M059J (cell line): ENCODE data around the gene BRME1. TPM values are rescaled to one million over a fixed set of nuclear protein-coding genes. Genes with fewer than 3 reads are reported as not detected.

Source experiments
- DNase-seq: peaks from one replicate; pipeline ENCODE4 v3.0.0-alpha.2; 2012; ENCODE audit warnings: low read depth
- total RNA-seq: library from RNA; depleted of rRNA; stranded (reverse); fragments of >200 nt; shearing (Covaris generic); gene quantifications from 2 replicates; pipeline ENCODE4 v1.2.3, GENCODE V29; 2014; rRNA removed

The BRME1 gene
- 2.3 and 3.2 TPM in 2 replicates for total RNA-seq

DNA sequence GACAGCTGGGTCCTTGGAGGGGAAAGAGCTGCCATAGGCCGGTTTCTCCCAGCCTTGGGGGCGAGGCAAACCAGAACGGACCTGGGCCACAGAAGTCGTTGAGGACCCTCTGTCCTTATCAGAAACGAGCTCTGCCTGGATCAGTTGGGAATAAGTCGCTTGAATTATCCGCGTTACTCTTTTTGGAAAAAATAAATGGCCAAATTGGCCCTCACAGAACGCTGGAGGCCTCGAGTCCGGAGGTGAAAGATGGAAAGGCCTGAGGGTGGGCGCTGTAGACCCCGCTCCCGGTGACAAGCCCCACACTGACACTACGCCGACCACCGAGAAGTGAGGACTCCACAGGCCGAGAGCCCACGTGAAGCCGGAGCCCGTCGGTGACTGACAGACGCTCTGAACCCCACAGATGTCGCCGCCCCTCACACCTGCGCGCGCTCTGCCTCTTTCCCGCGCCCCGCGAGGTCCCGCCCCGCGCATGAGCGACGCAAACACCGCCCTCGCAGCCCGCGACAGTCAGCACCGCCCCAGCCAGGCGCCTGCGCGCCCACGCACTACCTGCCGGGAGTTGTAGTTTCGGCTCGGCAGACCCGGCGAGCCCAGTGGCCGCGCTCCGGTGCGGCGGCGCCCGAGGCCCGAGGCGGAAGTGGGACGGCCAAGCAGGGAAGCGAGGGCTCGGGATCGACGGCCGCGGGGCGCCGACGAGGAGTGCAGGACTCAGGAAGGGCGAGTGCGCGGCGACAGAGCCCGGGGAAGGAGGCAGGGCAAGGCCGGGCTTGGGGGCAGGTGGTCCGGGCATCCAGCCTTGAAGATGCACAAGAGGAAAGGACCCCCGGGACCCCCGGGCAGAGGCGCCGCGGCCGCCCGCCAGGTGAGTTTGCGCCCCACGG lies at the start of gene BRME1, which contains the start of gene CC2D1A:
Gene BRME1, minus strand, starts transcription at position 484 of the 887 bp plus-strand sequence. CDS start 1,225 bp downstream, outside the sequence.
Gene CC2D1A, plus strand, starts transcription at position 568 of the 887 bp plus-strand sequence. Its CDS starts 241 bp downstream, at position 809.
- DNase-seq, result peak; percentile 87

DNA sequence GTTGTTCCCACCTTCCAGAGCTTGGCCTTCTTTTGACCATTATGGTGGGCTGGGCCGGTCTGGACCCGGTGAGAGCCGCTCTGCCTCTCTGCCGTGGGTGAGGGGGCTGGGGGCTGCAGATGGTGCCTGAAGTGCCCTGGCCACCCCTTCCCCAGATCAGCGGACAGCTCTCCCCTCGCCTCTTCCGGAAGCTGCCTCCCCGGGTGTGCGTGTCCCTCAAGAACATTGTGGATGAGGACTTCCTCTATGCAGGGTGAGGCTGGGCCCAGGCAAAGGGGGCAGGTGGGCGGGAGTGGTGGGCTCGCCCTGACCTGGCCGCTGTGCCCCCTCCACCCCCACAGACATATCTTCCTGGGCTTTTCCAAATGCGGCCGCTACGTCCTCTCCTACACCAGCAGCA lies 48.3 kb upstream of the BRME1 start:
- DNase-seq, result no peak

DNA sequence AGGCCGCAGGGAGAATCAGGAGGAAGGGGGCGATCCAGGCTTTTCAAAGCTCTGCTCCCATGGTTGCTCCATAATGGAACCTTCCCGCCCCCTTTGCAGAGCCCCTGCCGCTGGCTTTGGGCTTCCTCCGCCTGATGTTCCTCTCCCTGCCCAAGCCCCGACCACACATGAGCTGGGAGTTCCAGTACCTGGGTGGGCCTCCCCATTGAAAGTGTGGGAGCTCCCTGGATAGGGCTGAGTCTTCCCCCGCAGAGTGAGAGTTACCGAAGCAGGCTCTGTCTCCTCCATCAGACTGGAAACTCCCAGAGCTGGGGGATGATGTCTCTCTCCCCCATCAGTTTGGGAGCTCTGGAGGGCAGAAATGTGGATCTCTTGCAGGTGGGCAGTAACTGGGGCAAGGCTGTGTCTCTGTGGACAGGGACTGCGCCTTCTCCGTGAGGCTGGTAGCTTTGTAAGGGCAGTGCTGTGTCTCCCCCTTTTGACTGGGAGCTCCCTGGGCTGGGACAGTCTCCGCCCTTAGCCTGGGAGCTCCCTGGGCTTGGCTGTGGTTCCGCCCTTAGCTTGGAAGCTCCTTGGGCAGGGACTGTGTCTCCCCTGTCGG lies 47.1 kb upstream of the BRME1 start:
- peak; percentile 47 for DNase-seq

DNA sequence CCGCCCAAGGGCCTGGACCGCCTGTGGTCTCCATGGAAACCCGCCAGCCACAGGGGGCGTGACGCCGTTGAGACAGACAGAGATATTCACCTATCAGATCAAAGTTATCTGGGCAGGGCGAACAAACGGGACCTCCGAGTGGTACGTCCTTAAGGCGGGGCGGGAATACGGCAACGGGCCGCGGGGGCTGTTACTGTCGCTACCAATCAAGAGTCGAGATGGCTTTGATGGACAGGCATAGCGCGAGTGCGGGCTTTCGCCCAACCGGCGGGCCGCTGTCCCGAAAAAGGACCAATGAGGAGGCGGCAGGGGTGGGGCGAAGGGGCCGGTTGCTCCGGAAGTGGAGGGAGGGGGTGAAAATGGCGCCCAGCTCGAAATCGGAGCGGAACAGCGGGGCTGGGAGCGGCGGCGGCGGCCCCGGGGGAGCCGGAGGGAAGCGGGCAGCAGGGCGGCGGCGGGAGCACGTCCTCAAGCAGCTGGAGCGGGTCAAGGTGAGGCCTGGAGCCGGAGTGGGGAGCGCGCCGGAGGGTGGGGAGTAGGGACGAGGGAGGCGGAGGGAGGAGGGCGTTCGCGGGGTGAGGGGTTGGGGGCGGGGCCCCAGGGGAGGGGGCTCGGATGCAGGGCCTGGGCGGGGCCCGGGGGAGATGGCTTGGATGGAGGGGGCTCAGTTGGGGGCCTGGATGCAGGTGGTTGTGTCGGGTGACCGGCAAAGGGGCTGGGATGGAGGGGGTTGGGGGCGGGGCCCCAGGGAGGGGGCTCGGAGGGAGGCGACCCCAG lies 46.4 kb upstream of the BRME1 start, which contains the start of gene DCAF15:
Gene DCAF15, plus strand, starts transcription at position 356 of the 777 bp plus-strand sequence. Its CDS starts 4 bp downstream, at position 360.
- DNase-seq, result peak; percentile 99

DNA sequence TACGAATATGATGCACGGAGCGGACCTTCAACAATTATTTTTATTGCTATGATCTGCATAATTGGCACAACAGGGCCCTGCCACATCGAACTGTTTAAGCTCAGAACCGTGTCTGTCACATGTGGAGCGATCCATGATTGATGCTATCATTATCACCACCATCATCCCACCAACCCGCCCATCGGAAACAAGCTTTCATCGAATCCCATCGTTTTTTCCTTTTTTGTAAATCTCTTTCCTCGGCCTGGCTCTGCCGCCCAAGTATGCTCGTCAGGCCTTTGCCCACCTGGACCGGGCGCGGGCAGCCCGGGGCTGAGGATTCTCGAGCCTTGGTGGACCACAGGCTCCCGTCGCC lies 45.9 kb upstream of the BRME1 start:
- no peak for DNase-seq

DNA sequence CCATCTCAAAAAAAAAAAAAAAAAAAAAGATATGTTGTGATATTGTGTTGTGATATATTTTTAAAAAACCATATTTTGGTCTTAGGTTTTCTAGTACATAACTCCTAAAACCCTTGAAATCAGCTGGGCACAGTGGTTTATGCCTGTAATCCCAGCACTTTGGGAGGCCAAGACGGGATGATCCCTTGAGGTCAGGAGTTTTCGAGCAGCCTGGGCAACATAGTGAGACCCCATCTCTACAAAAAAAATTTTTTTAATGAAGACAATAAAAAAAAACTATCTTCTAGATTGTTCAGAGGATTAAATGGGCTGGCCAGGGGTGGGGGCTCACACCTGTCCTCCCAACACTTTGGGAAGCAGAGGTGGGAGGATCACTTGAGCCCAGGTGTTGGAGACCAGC lies 45.1 kb upstream of the BRME1 start:
- DNase-seq, result no peak

DNA sequence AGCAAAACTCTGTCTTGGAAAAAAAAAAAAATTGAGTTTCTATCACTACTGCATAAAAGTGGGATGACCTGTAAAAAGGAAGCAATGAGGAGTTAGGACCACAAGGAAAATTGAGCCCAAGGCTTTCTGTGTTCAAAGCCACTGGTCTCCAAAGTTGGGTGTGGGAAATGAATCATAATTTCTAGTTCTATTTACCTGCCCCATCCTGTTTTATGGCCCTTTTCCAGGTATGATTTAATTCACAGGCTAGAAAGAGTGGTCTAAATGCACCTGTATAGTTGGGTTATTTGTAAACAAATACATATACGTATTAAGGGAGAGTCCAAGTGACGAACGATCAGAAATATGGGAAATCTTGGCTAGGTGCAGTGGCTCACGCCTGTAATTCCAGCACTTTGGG lies 40.5 kb upstream of the BRME1 start:
- DNase-seq, result no peak

DNA sequence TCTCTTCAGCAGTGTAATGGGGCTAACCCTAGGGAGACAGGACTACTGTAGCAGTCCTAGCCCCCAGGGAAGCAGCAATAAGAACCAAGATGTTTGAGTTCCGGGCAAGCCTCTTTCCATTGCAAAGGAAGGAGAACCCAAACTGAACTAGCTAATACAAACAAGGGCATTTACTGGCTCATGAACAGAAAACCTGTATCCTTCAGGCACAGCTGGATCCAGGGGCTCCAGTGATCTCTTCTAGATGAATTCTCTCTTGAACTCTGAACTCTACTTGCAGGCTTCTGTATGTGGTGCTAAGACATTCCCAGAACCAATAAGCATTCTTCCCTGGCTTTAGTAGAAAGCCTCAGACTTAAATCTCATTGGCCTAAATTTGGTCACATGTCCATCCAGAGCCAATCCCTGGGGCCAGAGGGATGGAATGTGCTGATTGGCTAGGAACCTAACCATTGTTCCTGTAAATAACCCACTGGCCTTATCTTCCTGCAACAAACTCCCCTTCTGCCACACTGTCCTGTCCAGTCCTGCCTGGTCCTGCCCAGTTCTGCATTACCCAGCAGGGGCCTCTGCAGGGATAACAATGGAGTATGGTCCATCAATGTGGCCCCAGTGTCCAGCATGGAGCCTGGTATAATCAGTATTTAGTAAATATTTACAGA lies 36.2 kb upstream of the BRME1 start:
- DNase-seq, result no peak

DNA sequence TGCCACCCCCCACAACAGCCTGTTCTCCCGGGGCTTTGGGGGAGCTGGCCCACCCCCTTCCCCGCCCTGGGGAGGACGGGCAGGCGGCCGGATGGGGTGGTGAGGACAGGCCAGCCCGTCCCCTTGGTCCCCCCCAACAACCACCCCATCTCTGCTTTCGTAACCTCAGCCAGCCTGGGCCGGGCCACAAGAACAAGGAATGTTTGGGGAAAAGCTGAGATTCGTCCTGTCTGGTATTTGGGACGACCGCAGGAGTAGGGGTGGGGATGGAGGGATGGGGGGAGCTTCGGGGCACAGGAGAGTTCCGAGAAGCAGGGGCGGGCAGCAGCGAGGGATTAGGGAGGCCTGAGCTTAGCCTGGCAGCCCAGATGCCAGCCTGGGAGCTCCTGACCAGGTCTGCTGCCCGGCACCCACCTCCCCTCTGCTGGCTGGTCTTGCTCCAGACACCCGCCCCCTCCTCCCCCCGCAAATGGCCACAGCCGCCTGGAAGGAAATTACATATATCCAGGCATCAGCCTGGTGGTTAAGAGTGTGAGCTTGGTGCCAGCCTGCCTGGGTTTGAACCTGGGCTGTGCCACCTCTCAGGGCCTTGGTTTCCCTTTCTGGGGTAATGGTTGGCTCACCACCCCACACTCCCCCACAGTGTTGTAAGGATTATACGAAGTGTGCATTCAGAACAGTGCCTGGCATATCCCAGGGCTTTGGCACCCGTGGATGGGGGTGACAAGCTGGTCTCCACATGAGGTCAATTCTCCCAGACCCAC lies 32.6 kb upstream of the BRME1 start, which contains the start of gene PODNL1:
Gene PODNL1, minus strand, starts transcription at position 117 of the 764 bp plus-strand sequence. CDS start 236 bp downstream, outside the sequence.
- DNase-seq, result peak; percentile 81

DNA sequence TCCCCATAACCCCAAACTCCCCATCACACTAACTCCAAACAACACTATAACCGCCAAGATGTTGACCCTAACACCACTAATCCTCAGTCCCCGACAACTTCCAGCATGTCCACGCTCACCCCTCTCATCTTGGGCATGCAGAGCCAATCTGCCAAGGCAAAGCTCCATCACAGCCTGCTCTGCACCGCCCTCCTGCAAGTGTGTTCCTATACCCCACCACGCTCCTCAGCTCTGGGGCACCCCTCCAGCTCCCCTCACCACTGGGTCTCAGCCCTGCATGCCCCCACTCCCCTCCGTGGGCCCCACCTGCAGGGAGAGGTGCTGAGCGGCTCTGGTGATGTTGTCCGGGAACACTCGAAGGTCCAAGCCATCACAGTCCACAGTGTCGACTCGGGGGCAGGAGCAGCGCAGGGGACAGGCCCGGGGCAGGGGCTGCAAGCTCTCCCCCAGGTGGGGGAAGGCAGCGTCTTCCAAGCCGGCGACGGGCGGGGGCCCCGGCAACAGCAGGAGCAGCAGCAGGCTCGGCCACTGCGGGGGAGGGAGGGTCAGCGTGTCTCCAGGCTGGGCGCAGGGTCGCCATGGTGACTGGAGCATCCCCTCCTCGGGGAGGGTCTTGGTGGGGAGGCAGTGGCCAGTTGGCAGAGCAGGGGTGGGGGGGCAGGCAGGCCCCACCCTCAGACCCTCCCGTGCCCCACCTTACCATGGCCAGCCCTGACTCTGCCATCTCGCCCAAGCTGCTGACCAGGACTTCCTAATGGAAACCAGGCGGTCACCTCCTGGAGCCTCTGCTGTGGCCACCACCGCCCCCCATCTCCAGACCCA lies 31.8 kb upstream of the BRME1 start:
- DNase-seq, result peak; percentile 22

DNA sequence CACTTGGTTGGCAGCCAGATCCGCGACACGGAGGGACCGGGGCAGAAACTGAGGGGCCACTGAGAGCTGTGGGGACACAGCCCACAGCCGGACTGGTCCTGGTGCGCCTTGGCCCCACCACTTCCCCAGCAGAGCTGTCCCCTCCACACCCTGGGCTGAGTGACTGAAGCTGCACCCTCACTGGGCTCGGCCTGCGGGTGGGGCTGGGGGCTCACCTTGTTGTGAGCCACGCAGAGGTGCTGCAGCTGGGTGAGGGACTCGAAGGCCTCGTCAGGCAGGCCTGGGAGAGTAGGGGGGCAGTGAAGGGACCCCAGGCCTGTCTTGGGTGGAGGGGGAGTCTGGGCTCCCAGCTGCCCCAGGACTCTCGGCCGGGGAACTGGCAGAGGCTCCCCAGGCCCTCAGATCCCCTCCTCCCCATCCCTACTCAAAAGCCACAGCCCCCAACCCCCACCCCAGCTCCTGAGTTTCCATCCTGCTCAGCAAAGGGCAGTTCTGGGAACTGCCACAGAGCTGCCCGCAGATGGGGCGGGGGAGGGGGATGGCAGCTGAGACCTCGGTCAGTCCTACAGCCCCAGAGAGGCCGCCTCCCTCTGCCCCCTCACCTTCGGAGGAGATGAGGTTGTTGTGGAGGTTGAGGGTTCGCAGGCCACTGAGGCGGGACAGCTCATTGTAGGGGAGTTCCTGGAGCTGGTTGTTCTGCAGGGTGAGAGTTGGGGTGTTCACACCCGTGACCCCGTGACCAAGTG lies 30.0 kb upstream of the BRME1 start:
- DNase-seq, result no peak

DNA sequence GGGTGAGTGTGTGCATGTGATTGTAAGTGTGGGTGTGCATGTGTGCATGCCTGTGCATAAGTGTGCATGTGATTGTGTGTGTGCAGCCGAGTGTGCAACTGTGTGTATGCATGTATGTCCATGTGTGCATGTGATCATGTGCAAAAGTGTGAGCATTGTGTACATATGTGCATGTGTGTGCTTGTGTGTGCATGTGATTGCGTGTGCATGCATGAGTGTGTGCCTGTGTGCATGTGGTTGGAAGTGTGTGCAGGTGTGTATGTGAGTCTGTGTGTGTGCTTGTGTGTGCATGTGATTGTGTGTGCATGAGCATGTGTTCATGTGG lies 28.8 kb upstream of the BRME1 start:
- no peak for DNase-seq

DNA sequence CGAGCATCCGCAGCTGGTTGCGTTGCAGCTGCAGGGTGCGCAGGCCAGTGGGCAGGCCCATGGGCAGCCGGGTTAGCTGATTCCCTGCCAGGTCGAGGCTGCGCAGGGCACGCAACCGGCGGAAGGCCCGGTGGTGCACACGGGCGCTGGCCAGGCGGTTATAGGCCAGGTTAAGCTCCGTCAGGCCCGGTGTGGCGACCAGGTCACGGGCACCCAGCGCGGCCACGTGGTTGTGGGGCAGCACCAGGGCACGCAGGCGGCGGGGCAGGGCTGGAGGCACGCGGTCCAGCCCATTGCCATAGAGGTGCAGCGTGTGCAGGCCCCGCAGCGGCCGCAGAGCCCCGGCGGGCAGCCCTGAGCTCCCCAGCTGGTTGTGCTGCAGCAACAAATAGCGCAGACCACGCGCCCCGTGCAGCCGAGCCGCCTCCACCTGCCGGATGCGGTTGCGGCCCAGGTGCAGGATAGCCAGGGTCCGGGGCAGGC lies 27.0 kb upstream of the BRME1 start:
- DNase-seq, result no peak

DNA sequence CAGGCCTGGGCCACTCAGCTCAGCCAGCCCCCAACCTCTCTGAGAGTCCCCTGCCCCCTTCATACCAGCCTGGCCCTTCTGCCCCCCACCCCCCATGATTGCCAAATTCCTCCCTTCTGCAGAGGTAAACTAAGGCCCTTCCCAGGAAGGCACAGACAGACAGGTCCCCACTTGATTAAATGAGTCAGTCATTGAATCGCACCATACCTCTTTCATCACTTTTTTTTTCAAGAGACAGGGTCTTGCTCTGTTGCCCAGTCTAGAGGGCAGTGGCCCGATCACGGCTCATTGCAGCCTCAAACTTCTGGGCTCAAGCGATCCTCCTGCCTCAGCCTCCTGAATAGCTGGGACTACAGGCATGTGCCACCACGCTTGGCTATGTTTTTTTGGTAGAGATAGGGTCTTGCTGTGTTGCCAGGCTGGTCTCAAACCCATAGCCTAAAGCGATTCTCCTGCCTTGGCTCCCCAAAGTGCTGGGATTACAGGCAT lies 26.3 kb upstream of the BRME1 start:
- no peak for DNase-seq

DNA sequence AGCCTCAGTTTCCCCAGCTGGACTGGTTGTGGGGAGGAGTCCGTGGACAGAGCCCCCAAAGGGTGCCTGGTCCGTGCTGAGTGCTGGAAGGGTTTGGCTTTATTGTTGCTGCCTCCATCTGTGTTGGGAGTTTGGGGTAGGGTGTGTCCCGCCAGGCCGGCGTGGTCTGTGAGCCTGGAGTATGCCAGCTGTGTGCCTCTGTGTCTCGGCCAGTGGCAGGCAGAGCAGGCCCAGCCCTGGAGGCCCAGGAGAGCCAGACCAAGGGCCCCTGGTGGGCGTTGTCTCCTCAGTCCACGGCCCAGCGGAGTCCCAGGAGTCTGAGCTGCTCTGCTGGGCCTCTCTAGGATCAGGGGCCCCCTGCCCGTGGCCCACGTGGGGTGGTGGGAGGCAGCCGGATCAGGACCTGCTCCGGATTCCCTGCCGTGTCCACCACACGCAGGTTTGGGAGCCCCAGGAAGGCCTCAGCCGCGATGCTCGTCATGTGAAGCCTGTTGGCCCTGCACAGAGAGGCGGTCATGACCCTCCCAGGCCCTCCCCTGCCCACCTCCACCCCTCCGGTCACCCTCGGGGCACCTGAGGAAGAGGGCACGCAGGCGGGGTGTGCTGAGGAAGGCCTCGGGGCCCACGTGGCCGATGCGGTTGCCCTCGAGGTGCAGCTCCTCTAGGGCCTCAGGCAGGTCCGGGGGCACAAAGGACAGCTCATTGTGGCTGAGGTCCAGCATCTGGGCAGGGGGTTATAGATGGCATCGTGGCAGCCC lies 25.7 kb upstream of the BRME1 start:
- DNase-seq, result no peak

DNA sequence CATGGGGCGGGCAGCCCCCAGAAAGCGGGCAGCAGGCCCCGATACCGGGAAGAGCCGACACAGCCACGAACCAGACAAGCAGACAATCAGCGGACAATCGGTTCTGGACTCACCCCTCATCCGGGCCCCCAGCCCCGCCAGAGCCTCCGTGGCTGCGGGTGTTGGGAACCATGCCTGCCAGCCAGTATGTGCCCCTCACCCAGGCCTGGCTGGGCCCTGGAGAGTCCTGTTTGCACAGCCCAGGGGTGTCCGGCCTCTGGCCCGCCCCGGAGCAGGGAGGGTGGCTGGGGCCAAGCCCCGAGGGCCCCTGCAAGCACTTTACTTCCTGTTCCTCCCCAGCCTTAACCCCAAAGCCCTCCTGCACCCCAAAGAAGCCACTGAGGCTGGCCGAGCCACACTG lies 24.5 kb upstream of the BRME1 start:
- no peak for DNase-seq

DNA sequence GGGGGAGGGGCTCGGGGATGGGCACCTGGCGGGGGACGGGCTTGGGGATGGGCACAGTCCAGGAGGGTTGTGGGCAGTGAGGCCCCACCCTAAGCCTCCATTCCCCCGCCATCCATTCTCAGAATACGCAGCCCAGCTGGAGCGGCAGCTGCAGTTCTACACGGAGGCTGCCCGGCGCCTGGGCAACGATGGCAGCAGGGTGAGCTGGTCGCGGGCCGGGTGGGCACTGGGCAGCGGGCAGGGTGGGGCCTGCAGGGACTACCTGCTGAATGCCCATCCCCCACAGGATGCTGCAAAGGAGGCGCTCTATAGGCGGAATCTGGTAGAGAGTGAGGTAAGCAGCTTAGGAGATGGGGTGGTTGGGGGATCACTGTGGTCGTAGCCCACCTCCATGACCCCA lies 24.0 kb upstream of the BRME1 start:
- DNase-seq, result no peak

DNA sequence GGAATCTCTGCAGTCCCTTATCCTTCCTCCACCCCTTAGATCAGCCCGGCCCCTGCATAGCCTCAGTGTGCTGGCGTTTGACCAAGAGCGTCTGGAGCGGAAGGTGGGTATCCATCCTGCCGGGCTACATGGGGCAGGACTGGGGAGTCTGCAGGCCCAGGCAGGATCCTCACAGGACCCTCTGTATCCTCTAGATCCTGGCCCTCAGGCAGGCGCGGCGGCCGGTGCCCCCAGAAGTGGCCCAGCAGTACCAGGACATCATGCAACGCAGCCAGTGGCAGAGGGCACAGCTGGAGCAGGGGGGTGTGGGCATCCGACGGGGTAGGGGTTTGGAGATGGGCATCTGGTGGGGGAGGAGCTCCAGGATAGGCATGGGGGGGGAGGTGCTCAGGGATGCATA lies 23.4 kb upstream of the BRME1 start:
- DNase-seq, result no peak
